ENCODE results near the gene N4BP2.
"Not testable (repeated sequence)": the region's sequence is repeated elsewhere in the genome, so short reads cannot be mapped to it uniquely, and the experiment has no call there.

The N4BP2 gene

DNA sequence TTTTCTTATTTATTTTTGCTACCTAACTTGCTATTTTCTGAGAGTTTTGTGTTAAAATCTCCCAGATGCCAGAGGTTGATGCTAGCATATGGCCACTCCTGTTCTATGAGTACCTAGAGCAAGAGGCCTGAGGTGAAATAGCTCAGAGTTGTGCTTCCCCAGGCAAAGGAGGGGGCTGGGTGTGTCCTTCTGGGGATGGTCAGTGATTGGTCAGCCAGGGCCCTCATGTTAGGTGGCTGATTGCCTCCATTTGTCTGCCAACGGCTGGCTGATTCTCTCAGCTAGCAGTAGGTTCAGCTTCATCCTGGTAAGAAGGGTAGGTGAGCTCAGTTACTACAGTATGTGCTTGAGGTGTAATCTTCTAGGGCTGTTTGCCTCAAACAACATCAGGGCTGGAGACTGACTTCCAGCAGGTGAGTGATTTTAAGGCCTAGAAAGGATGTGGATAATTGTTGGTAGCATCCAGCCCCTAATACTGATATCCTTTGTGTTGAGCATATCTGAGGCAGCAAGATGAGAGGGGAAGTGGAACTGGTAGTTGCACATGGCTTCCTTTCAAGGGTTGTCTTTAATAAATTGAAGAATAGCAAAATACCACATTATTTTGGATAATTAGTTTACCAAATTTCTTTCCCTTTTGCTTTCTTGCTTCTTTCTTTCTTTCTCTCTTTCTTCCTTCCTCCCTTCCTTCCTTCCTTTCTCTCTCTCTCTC is 77.7 kb downstream of the N4BP2 start:
- H3K36me3 ChIP-seq (ENCODE audit: insufficient read depth, low read depth, low read length), result peaks cover 68% of the 10 kb centered on the region
- H3K27ac ChIP-seq (ENCODE audit: low read length), result no peak overlapping the region
- no peaks in the 10 kb centered on the region for H3K27me3 ChIP-seq (ENCODE audit: insufficient read depth, low read length)
- H3K4me1 ChIP-seq (ENCODE audit: insufficient read depth, low read length), result no peaks in the 10 kb centered on the region
- H3K9me3 ChIP-seq (ENCODE audit: insufficient read depth, low read depth, low read length), result no peaks in the 10 kb centered on the region; the same call in 1 of the 2 replicates
- no peak overlapping the region for H3K4me3 ChIP-seq (ENCODE audit: low read length)
- H3K9ac ChIP-seq (ENCODE audit: low read depth, low read length), result no peak overlapping the region

DNA sequence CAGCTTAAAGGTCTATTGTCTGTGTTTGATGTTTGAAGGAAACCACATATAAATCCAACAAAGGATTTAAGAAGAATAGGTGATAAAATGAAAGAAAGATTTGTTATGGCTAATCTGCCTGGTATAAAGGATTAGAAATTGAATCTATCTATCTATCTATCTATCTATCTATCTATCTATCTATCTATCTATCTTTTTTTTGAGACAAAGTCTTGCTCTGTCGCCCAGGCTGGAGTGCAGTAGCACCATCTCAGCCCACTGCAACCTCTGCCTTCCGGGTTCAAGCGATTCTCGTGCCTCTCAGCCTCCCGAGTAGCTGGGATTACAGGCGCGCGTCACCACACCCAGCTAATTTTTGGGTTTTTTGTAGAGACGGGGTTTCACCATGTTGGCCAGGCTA is 79.6 kb downstream of the N4BP2 start:
- not testable (repeated sequence) for H3K27ac ChIP-seq (ENCODE audit: low read length); H3K9me3 ChIP-seq (ENCODE audit: insufficient read depth, low read depth, low read length); H3K4me1 ChIP-seq (ENCODE audit: insufficient read depth, low read length); H3K9ac ChIP-seq (ENCODE audit: low read depth, low read length); H3K27me3 ChIP-seq (ENCODE audit: insufficient read depth, low read length); H3K4me3 ChIP-seq (ENCODE audit: low read length)
- H3K36me3 ChIP-seq (ENCODE audit: insufficient read depth, low read depth, low read length), result peaks cover 56% of the 10 kb centered on the region

DNA sequence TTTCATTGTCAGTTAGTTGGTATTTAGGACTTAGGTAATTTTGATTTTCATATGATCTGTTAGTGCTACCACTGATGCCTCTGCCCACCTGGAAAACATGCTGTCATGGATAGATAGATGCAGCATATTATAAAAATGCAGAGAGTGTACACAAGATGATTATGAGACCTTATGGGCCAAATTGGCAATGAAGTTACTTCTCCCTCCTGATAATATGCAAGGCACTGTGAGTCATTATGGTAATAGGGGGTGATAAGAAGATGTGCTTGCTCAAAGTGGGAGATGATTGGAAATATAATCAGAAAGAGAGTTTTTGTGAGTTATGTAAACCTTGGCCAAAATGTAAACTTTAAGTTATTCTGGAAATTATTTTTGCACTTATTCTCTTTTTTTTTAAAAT is 83.5 kb downstream of the N4BP2 start:
- peaks cover 57% of the 10 kb centered on the region for H3K36me3 ChIP-seq (ENCODE audit: insufficient read depth, low read depth, low read length)
- H3K4me1 ChIP-seq (ENCODE audit: insufficient read depth, low read length), result no peaks in the 10 kb centered on the region
- no peak overlapping the region for H3K27ac ChIP-seq (ENCODE audit: low read length)
- H3K9ac ChIP-seq (ENCODE audit: low read depth, low read length), result no peak overlapping the region
- peaks cover 5% of the 10 kb centered on the region for H3K9me3 ChIP-seq (ENCODE audit: insufficient read depth, low read depth, low read length)
- H3K4me3 ChIP-seq (ENCODE audit: low read length), result no peak overlapping the region
- no peaks in the 10 kb centered on the region for H3K27me3 ChIP-seq (ENCODE audit: insufficient read depth, low read length)

DNA sequence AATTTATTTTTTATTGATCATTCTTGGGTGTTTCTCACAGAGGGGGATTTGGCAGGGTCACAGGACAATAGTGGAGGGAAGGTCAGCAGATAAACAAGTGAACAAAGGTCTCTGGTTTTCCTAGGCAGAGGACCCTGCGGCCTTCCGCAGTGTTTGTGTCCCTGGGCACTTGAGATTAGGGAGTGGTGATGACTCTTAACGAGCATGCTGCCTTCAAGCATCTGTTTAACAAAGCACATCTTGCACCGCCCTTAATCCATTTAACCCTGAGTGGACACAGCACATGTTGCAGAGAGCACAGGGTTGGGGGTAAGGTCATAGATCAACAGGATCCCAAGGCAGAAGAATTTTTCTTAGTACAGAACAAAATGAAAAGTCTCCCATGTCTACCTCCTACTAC is 83.9 kb downstream of the N4BP2 start:
- H3K27me3 ChIP-seq (ENCODE audit: insufficient read depth, low read length); H3K9me3 ChIP-seq (ENCODE audit: insufficient read depth, low read depth, low read length); H3K27ac ChIP-seq (ENCODE audit: low read length); H3K9ac ChIP-seq (ENCODE audit: low read depth, low read length); H3K4me3 ChIP-seq (ENCODE audit: low read length); H3K4me1 ChIP-seq (ENCODE audit: insufficient read depth, low read length): not testable (repeated sequence)
- H3K36me3 ChIP-seq (ENCODE audit: insufficient read depth, low read depth, low read length), result peaks cover 61% of the 10 kb centered on the region

DNA sequence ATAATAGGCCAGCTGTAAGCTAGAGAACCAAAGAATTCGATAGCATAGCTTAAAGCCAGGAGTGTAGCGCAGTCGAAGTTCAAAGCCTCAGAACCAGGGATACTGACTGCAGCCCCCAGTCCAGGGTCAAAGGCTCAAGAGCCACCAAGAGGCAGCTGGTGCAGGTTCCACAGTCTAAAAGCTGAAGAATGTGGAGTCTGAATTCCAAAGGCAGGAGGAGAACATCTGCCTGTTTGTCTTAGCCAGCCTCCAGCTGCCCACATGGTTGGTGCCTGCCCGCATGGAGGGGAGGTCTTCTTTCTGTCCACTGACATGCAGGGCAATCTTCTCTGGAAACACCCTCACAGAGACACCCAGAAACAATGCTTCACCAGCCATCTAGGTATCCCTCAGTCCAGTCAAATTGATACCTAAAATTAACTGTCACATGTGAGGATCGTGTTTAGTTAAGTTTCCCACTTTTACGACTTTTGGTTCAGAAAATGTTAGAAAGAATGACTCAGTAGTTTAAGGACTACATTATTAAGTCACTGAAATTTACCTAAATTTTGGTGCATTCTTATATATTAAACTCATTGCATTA is 87.4 kb downstream of the N4BP2 start:
- Histone ChIP-seq H3K4me1 (ENCODE audit: insufficient read depth, low read length) (no peaks in the 10 kb centered on the region), H3K9me3 (ENCODE audit: insufficient read depth, low read depth, low read length) (peaks cover 15% of the 10 kb centered on the region), H3K9ac (ENCODE audit: low read depth, low read length) (no peak overlapping the region), H3K27ac (ENCODE audit: low read length) (no peak overlapping the region), H3K36me3 (ENCODE audit: insufficient read depth, low read depth, low read length) (peaks cover 49% of the 10 kb centered on the region), H3K27me3 (ENCODE audit: insufficient read depth, low read length) (no peaks in the 10 kb centered on the region), H3K4me3 (ENCODE audit: low read length) (no peak overlapping the region)

DNA sequence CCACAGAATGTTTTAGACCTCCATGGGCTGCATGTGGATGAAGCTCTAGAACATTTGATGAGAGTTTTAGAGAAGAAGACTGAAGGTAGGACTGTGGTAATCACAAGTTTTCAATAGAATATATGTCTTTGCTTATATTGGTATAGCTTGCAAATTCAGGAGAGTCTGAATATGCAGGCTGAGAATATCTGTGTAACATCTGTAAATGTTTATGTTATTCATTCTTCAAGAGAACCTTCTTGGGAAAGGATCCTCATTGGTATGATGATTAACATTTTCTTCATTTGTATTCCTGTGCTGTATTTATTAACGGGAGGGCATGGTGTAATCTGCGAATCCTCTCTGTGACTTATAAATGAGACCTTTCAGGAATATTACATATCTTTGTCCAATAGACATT is 88.1 kb downstream of the N4BP2 start:
- Histone ChIP-seq H3K4me3 (ENCODE audit: low read length) (no peak overlapping the region), H3K9me3 (ENCODE audit: insufficient read depth, low read depth, low read length) (peaks cover 18% of the 10 kb centered on the region), H3K9ac (ENCODE audit: low read depth, low read length) (no peak overlapping the region), H3K36me3 (ENCODE audit: insufficient read depth, low read depth, low read length) (peaks cover 51% of the 10 kb centered on the region), H3K27me3 (ENCODE audit: insufficient read depth, low read length) (no peaks in the 10 kb centered on the region), H3K4me1 (ENCODE audit: insufficient read depth, low read length) (no peaks in the 10 kb centered on the region), H3K27ac (ENCODE audit: low read length) (no peak overlapping the region)

DNA sequence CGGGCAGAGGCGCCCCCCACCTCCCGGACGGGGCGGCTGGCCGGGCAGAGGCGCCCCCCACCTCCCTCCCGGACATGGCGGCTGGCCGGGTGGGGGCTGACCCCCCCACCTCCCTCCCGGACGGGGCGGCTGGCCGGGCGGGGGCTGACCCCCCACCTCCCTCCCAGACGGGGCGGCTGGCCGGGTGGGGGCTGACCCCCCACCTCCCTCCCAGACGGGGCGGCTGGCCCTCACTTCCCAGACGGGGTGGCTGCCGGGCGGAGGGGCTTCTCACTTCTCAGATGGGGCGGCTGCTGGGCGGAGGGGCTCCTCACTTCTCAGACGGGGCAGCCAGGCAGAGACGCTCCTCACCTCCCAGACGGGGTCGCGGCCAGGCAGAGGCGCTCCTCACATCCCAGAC is 90.8 kb downstream of the N4BP2 start:
- not testable (repeated sequence) for H3K9ac ChIP-seq (ENCODE audit: low read depth, low read length); H3K27me3 ChIP-seq (ENCODE audit: insufficient read depth, low read length); H3K27ac ChIP-seq (ENCODE audit: low read length); H3K4me1 ChIP-seq (ENCODE audit: insufficient read depth, low read length); H3K4me3 ChIP-seq (ENCODE audit: low read length)
- peaks cover 56% of the 10 kb centered on the region for H3K36me3 ChIP-seq (ENCODE audit: insufficient read depth, low read depth, low read length)
- H3K9me3 ChIP-seq (ENCODE audit: insufficient read depth, low read depth, low read length), result peaks cover 22% of the 10 kb centered on the region

DNA sequence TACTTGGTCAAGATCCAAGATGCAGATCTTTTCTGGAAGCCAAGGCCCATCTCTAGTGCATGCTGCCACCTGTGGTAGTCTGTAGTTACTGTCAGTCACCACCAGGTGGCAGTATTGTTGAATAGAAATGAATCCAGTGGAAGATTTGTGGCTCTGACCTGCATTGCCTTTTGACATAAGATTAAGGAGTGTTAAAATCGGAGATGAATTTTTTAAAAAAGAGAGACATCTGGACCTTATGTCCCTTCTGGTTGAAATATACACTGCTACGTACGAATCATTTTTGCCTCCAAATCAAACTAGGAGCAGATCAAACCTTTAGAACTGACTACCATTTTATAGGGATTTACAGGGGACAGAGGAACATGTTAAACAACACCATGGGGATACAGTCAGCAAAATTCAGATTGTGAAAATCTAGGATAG is 93.3 kb downstream of the N4BP2 start:
- Histone ChIP-seq H3K27me3 (ENCODE audit: insufficient read depth, low read length) (no peaks in the 10 kb centered on the region), H3K4me3 (ENCODE audit: low read length) (no peak overlapping the region), H3K9ac (ENCODE audit: low read depth, low read length) (no peak overlapping the region), H3K27ac (ENCODE audit: low read length) (no peak overlapping the region), H3K36me3 (ENCODE audit: insufficient read depth, low read depth, low read length) (peaks cover 44% of the 10 kb centered on the region), H3K4me1 (ENCODE audit: insufficient read depth, low read length) (no peaks in the 10 kb centered on the region), H3K9me3 (ENCODE audit: insufficient read depth, low read depth, low read length) (peaks cover 22% of the 10 kb centered on the region)

DNA sequence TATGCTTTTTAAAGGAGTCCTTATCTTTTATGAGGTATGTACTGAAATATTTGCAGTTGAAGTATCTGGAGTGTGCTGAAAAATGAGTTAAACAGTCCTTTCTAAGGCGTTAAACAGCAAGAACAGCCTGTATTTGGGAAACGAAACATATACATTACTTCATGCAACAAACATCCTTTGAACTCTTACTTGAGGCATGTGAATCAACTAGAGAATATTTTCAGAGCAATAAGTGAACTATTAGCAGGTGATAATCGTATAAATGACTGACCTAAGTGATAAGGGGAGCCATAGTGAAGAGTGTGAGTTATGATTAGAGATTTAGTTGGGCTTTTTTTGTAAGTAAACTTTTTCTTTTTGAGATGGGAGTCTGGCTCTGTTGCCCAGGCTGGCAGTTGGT is 94.3 kb downstream of the N4BP2 start:
- Histone ChIP-seq H3K4me3 (ENCODE audit: low read length) (no peak overlapping the region), H3K27ac (ENCODE audit: low read length) (no peak overlapping the region), H3K36me3 (ENCODE audit: insufficient read depth, low read depth, low read length) (peaks cover 36% of the 10 kb centered on the region)

DNA sequence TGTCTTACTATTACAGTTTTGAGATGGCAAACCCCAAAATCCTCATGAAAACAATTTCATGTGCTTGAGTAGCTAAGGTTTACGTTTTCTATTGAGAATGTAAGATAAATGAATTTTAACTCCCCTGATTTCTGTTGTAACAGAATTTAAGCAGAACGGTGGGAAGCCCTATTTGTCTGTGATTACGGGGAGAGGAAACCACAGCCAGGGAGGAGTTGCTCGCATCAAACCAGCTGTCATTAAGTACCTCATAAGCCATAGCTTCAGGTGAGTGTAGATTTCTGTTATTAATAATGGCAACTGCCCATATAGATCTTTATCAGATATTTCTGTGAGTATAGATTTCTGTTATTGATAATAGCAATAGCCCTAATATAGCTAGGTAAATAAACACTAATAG is 96.0 kb downstream of the N4BP2 start:
- no peaks in the 10 kb centered on the region for H3K27me3 ChIP-seq (ENCODE audit: insufficient read depth, low read length)
- H3K4me3 ChIP-seq (ENCODE audit: low read length), result no peak overlapping the region
- no peaks in the 10 kb centered on the region for H3K4me1 ChIP-seq (ENCODE audit: insufficient read depth, low read length)
- H3K9me3 ChIP-seq (ENCODE audit: insufficient read depth, low read depth, low read length), result peaks cover 16% of the 10 kb centered on the region
- H3K36me3 ChIP-seq (ENCODE audit: insufficient read depth, low read depth, low read length), result peaks cover 29% of the 10 kb centered on the region
- H3K27ac ChIP-seq (ENCODE audit: low read length), result no peak overlapping the region
- H3K9ac ChIP-seq (ENCODE audit: low read depth, low read length), result no peak overlapping the region

More for the DNA sequence above, 94.3 kb downstream of the N4BP2 start:
- Histone ChIP-seq H3K27me3 (ENCODE audit: insufficient read depth, low read length) (no peaks in the 10 kb centered on the region), H3K9me3 (ENCODE audit: insufficient read depth, low read depth, low read length) (peaks cover 22% of the 10 kb centered on the region), H3K9ac (ENCODE audit: low read depth, low read length) (no peak overlapping the region), H3K4me1 (ENCODE audit: insufficient read depth, low read length) (no peaks in the 10 kb centered on the region)

DNA sequence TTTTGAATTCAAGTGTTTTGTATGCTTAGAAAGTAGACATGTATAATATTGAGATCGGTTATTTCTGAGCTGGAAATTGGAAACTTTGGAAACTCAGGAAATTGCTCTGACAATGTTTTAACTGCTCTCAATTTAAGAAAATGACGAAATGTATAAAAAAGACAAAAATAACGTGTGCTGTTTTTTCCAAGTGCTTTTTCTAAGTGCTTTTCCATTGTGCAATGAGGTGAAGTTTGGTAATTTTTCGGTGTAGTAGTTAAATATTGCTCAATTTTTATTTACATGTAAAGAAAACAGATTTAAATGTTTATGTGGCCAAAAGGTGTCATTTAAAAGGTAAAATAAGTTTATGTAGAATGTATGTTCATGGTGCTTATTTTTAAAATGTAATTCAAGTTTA is 100.8 kb downstream of the N4BP2 start:
- no peak overlapping the region for H3K9ac ChIP-seq (ENCODE audit: low read depth, low read length)
- no peaks in the 10 kb centered on the region for H3K4me1 ChIP-seq (ENCODE audit: insufficient read depth, low read length)
- peaks cover 10% of the 10 kb centered on the region for H3K36me3 ChIP-seq (ENCODE audit: insufficient read depth, low read depth, low read length)
- H3K9me3 ChIP-seq (ENCODE audit: insufficient read depth, low read depth, low read length), result no peaks in the 10 kb centered on the region
- no peak overlapping the region for H3K27ac ChIP-seq (ENCODE audit: low read length)
- no peaks in the 10 kb centered on the region for H3K27me3 ChIP-seq (ENCODE audit: insufficient read depth, low read length)
- H3K4me3 ChIP-seq (ENCODE audit: low read length), result no peak overlapping the region

DNA sequence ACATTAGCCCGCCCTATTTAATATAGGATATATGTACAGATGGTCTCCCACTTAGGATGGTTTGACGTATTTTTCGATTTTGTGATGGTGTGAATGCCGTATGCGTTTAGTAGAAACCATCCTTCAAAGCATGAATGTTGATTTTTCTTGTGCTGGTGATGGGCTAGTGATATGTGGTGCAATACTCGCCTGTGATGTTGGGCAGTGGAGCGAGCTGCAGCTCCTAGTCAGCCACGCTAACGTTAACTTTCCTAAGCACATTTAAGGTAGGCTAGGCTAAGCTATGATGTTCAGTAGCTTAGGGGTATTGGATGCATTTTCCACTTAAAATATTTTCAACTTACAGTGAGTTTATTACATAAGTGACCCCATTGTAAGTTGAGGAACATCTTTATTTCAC is 103.6 kb downstream of the N4BP2 start:
- Histone ChIP-seq H3K9me3 (ENCODE audit: insufficient read depth, low read depth, low read length) (no peaks in the 10 kb centered on the region), H3K27ac (ENCODE audit: low read length) (no peak overlapping the region), H3K27me3 (ENCODE audit: insufficient read depth, low read length) (no peaks in the 10 kb centered on the region), H3K4me1 (ENCODE audit: insufficient read depth, low read length) (no peaks in the 10 kb centered on the region), H3K9ac (ENCODE audit: low read depth, low read length) (no peak overlapping the region), H3K36me3 (ENCODE audit: insufficient read depth, low read depth, low read length) (no peaks in the 10 kb centered on the region), H3K4me3 (ENCODE audit: low read length) (no peak overlapping the region)

All from iPS-20b (cell line).